HEK293 (cell line): ENCODE data around the gene R3HDM4.
A peak's percentile ranks its signal among the peaks of the same experiment; 100 is the strongest.

Experiments used
- ZNF221 ChIP-seq: fragments of 450-650 bp; formaldehyde crosslinking; IDR thresholded peaks from 2 replicates; pipeline ENCODE4 v1.5.1; 2017; ENCODE audit warnings: missing biosample characterization, missing genetic modification characterization, borderline replicate concordance
- ZNF560 ChIP-seq: fragments of 450-650 bp; formaldehyde crosslinking; IDR thresholded peaks from 2 replicates; pipeline ENCODE4 v1.5.1; 2017; ENCODE audit warnings: missing biosample characterization, missing genetic modification characterization, borderline replicate concordance
- ZNF76 ChIP-seq: fragments of 450-650 bp; formaldehyde crosslinking; IDR thresholded peaks from 2 replicates; pipeline ENCODE4; 2016; ENCODE audit warnings: low read depth, missing biosample characterization, missing genetic modification characterization, borderline replicate concordance
- TF ChIP-seq, protein P1 (sequence below): fragments of 450-650 bp; formaldehyde crosslinking; conservative IDR thresholded peaks from 2 replicates; pipeline ENCODE4 v1.5.1; 2016; ENCODE audit warnings: low read depth, missing biosample characterization, missing genetic modification characterization
- TF ChIP-seq, protein P2 (sequence below): fragments of 450-650 bp; formaldehyde crosslinking; IDR thresholded peaks from 2 replicates; pipeline ENCODE4 v1.5.1; 2017; ENCODE audit warnings: missing biosample characterization, missing genetic modification characterization
- TF ChIP-seq, protein P3 (sequence below): fragments of 450-650 bp; formaldehyde crosslinking; conservative IDR thresholded peaks from 2 replicates; pipeline ENCODE4 v1.5.1; 2016; ENCODE audit warnings: low read depth, missing biosample characterization, missing genetic modification characterization
- TF ChIP-seq, protein P4 (sequence below): fragments of 450-650 bp; formaldehyde crosslinking; IDR thresholded peaks from 2 replicates; pipeline ENCODE4 v1.5.1; 2016; ENCODE audit warnings: missing biosample characterization, missing genetic modification characterization
- TF ChIP-seq, protein P5 (sequence below): fragments of 450-650 bp; formaldehyde crosslinking; IDR thresholded peaks from 2 replicates; pipeline ENCODE4 v1.5.1; 2016; ENCODE audit warnings: missing biosample characterization, missing genetic modification characterization
- TF ChIP-seq, protein P6 (sequence below): fragments of 450-650 bp; formaldehyde crosslinking; optimal IDR thresholded peaks from 2 replicates; pipeline ENCODE3; 2016; ENCODE audit warnings: missing biosample characterization, mild to moderate bottlenecking, missing genetic modification characterization

Gene R3HDM4

DNA sequence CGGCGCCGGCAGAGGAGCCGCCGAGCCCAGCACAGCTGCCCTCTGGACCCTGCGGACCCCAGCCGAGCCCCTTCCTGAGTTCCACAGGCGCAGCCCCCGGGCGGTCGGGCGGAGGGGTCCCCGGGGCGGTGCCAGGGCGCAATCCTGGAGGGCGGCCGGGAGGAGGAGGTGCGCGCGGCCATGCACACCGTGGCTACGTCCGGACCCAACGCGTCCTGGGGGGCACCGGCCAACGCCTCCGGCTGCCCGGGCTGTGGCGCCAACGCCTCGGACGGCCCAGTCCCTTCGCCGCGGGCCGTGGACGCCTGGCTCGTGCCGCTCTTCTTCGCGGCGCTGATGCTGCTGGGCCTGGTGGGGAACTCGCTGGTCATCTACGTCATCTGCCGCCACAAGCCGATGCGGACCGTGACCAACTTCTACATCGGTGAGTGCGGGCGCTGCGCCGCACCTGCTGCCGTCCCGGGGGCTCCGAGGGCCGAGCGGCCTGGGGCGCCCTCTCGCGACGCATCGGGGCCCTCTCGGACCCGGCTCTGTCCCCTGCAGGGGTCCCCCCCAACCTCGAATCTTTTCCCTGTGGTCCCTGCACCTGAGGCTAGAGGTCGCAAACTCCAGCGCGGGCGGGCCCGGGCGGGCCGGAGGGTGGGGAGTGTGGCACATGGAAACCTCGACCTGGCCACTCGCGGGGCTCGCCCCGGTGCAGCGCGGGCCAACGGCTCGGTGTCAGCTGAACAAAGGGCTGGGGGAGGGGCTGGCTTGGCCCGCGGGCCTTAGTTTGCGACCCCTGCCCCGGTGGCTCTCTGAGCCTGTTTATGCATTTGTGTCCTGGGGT is 4.5 kb upstream of the R3HDM4 start, which contains the start of gene KISS1R (continued):
- TF ChIP-seq, protein P1, sequence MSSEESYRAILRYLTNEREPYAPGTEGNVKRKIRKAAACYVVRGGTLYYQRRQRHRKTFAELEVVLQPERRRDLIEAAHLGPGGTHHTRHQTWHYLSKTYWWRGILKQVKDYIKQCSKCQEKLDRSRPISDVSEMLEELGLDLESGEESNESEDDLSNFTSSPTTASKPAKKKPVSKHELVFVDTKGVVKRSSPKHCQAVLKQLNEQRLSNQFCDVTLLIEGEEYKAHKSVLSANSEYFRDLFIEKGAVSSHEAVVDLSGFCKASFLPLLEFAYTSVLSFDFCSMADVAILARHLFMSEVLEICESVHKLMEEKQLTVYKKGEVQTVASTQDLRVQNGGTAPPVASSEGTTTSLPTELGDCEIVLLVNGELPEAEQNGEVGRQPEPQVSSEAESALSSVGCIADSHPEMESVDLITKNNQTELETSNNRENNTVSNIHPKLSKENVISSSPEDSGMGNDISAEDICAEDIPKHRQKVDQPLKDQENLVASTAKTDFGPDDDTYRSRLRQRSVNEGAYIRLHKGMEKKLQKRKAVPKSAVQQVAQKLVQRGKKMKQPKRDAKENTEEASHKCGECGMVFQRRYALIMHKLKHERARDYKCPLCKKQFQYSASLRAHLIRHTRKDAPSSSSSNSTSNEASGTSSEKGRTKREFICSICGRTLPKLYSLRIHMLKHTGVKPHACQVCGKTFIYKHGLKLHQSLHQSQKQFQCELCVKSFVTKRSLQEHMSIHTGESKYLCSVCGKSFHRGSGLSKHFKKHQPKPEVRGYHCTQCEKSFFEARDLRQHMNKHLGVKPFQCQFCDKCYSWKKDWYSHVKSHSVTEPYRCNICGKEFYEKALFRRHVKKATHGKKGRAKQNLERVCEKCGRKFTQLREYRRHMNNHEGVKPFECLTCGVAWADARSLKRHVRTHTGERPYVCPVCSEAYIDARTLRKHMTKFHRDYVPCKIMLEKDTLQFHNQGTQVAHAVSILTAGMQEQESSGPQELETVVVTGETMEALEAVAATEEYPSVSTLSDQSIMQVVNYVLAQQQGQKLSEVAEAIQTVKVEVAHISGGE, result no peak
- TF ChIP-seq, protein P2, sequence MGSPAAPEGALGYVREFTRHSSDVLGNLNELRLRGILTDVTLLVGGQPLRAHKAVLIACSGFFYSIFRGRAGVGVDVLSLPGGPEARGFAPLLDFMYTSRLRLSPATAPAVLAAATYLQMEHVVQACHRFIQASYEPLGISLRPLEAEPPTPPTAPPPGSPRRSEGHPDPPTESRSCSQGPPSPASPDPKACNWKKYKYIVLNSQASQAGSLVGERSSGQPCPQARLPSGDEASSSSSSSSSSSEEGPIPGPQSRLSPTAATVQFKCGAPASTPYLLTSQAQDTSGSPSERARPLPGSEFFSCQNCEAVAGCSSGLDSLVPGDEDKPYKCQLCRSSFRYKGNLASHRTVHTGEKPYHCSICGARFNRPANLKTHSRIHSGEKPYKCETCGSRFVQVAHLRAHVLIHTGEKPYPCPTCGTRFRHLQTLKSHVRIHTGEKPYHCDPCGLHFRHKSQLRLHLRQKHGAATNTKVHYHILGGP, result no peak
- TF ChIP-seq ZNF221 (tag by site-specific recombination) (no peak), ZNF76 (tag by site-specific recombination) (peak; percentile 34; the same call in 1 of the 2 replicates), ZNF560 (tag by site-specific recombination) (no peak)
- TF ChIP-seq, protein P3, sequence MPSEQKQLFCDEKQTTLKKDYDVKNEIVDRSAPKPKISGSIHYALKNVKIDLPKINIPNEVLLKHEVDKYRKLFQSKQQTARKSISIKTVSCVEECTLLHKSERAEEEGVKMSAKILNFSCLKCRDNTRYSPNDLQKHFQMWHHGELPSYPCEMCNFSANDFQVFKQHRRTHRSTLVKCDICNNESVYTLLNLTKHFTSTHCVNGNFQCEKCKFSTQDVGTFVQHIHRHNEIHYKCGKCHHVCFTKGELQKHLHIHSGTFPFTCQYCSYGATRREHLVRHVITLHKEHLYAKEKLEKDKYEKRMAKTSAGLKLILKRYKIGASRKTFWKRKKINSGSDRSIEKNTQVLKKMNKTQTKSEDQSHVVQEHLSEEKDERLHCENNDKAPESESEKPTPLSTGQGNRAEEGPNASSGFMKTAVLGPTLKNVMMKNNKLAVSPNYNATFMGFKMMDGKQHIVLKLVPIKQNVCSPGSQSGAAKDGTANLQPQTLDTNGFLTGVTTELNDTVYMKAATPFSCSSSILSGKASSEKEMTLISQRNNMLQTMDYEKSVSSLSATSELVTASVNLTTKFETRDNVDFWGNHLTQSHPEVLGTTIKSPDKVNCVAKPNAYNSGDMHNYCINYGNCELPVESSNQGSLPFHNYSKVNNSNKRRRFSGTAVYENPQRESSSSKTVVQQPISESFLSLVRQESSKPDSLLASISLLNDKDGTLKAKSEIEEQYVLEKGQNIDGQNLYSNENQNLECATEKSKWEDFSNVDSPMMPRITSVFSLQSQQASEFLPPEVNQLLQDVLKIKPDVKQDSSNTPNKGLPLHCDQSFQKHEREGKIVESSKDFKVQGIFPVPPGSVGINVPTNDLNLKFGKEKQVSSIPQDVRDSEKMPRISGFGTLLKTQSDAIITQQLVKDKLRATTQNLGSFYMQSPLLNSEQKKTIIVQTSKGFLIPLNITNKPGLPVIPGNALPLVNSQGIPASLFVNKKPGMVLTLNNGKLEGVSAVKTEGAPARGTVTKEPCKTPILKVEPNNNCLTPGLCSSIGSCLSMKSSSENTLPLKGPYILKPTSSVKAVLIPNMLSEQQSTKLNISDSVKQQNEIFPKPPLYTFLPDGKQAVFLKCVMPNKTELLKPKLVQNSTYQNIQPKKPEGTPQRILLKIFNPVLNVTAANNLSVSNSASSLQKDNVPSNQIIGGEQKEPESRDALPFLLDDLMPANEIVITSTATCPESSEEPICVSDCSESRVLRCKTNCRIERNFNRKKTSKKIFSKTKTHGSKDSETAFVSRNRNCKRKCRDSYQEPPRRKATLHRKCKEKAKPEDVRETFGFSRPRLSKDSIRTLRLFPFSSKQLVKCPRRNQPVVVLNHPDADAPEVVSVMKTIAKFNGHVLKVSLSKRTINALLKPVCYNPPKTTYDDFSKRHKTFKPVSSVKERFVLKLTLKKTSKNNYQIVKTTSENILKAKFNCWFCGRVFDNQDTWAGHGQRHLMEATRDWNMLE, result no peak
- TF ChIP-seq, protein P4, sequence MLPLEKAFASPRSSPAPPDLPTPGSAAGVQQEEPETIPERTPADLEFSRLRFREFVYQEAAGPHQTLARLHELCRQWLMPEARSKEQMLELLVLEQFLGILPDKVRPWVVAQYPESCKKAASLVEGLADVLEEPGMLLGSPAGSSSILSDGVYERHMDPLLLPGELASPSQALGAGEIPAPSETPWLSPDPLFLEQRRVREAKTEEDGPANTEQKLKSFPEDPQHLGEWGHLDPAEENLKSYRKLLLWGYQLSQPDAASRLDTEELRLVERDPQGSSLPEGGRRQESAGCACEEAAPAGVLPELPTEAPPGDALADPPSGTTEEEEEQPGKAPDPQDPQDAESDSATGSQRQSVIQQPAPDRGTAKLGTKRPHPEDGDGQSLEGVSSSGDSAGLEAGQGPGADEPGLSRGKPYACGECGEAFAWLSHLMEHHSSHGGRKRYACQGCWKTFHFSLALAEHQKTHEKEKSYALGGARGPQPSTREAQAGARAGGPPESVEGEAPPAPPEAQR (tag by site-specific recombination), result no peak
- TF ChIP-seq, protein P5, sequence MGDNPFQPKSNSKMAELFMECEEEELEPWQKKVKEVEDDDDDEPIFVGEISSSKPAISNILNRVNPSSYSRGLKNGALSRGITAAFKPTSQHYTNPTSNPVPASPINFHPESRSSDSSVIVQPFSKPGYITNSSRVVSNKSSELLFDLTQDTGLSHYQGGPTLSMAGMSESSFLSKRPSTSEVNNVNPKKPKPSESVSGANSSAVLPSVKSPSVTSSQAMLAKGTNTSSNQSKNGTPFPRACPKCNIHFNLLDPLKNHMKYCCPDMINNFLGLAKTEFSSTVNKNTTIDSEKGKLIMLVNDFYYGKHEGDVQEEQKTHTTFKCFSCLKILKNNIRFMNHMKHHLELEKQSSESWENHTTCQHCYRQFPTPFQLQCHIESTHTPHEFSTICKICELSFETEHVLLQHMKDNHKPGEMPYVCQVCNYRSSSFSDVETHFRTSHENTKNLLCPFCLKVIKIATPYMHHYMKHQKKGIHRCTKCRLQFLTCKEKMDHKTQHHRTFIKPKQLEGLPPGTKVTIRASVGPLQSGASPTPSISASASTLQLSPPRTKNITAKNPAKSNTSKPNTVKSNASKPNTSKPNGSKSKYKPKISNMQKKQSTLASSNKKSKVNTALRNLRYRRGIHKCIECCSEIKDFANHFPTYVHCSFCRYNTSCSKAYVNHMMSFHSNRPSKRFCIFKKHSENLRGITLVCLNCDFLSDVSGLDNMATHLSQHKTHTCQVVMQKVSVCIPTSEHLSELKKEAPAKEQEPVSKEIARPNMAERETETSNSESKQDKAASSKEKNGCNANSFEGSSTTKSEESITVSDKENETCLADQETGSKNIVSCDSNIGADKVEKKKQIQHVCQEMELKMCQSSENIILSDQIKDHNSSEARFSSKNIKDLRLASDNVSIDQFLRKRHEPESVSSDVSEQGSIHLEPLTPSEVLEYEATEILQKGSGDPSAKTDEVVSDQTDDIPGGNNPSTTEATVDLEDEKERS (tag by site-specific recombination), result no peak
- TF ChIP-seq, protein P6, sequence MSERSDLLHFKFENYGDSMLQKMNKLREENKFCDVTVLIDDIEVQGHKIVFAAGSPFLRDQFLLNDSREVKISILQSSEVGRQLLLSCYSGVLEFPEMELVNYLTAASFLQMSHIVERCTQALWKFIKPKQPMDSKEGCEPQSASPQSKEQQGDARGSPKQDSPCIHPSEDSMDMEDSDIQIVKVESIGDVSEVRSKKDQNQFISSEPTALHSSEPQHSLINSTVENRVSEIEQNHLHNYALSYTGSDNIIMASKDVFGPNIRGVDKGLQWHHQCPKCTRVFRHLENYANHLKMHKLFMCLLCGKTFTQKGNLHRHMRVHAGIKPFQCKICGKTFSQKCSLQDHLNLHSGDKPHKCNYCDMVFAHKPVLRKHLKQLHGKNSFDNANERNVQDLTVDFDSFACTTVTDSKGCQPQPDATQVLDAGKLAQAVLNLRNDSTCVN, result peak; percentile 58
